Psoas muscle (tissue), 8 donors: Measurements from ENCODE around the gene MYRIP. TPM values are rescaled to one million over a fixed set of nuclear protein-coding genes. Genes with fewer than 3 reads are reported as not detected.

Experiments used
- ATAC-seq, 4 donors: fragments of 200-7000 bp; cut with Tn5 transposase; one replicate each; pipeline ENCODE4 v1.9.1; 2020; ENCODE audit warnings: moderate library complexity in 3 of 4, mild to moderate bottlenecking in 2 of 4
- DNase-seq, 2 donors: peaks; one replicate each; pipeline ENCODE4 v3.0.0-alpha.2; 2020
- H3K27ac ChIP-seq: fragments of 200-600 bp; one replicate; pipeline ENCODE4 v1.8.0; 2022
- H3K27me3 ChIP-seq, 3 donors: fragments of 200-600 bp in 1 of 3; one replicate each; pipeline versions ENCODE4 v1.6.1 to v1.8.0; 2013 to 2022; ENCODE audit warnings: low read length in 2 of 3, mild to moderate bottlenecking in 2 of 3, moderate library complexity in 1 of 3; ENCODE audit not compliant: insufficient read depth in 3 of 3
- H3K36me3 ChIP-seq, 2 donors: fragments of 200-600 bp in 1 of 2; one replicate each; pipeline versions ENCODE4 v1.6.1 to v1.8.0; 2013 to 2022; ENCODE audit warnings: low read depth in 1 of 2, mild to moderate bottlenecking in 1 of 2, moderate library complexity in 1 of 2; ENCODE audit not compliant: insufficient read depth in 1 of 2
- H3K4me1 ChIP-seq: fragments of 200-600 bp; one replicate; pipeline ENCODE4 v1.8.0; 2022
- H3K4me3 ChIP-seq: fragments of 200-600 bp; one replicate; pipeline ENCODE4 v1.8.0; 2022; ENCODE audit warnings: mild to moderate bottlenecking
- H3K9me3 ChIP-seq: fragments of 200-600 bp; one replicate; pipeline ENCODE4 v1.8.0; 2022
- WGBS, 3 donors: extraction: QIAGEN DNeasy Blood & Tissue Kit; methylation state at CpG; one replicate each; pipeline versions ENCODE4 v1.1.6 to v1.1.7; 2013; 5-methylcytosine and 5-hydroxymethylcytosine counted together
- intact Hi-C, 2 donors: fragments of 100-400 bp; cut with DNase I; formaldehyde crosslinking; loops; one replicate each; pipeline versions ENCODE4 v1.11.0 to v1.14.2; 2022
- polyA plus RNA-seq, 3 donors: library from polyadenylated mRNA; stranded (reverse); fragments of 200-250 nt; gene quantifications; one replicate each; pipeline ENCODE4 v1.2.3, GENCODE V29; 2013
- total RNA-seq, 4 donors: library from RNA; stranded (reverse); fragmentation: NEBNext Ultra II Directional in 2 of 4; extraction: Animal tissue kit (Norgen Biotek cat#: 25700) in 2 of 4; gene quantifications; one replicate each; pipeline versions ENCODE4 v1.2.1 to v1.2.4, GENCODE V29; 2021 to 2023
- TF ChIP-seq, protein P1 (sequence below): fragments of 200-600 bp; IDR thresholded peaks from one replicate; pipeline ENCODE4 v1.8.0; 2022; ENCODE audit warnings: antibody characterized with exemption
- donor health status: healthy with polysubstance abuse.
- donor health status: DM: no; HTN: no; CAD: no; lungs with moderate emphysema.
- donor health status: Bipolar disorder and iron deficiency.
- donor health status: healthy.
- donor health status: DM: yes; HTN: yes; CAD: no.
- donor health status: DM: no; HTN: no; CAD: no.
- donor health status: DM: no; HTN: no; CAD: no.
- donor health status: DM: yes; HTN: yes; CAD: no.

The MYRIP gene
- total and polyA plus RNA-seq, 7 donors, result 0.35 to 2.8 (median 1.1) TPM

GRCh38 chr3:40047406-40047805 is 238.0 kb downstream of the MYRIP start:
- ATAC-seq, result no peak
- 91 to 93% (median 91%) methylated on average over 2 of the region's 2 CpGs for WGBS, 3 donors
- intact Hi-C loops, result no loop called here
- TF ChIP-seq, protein P1, sequence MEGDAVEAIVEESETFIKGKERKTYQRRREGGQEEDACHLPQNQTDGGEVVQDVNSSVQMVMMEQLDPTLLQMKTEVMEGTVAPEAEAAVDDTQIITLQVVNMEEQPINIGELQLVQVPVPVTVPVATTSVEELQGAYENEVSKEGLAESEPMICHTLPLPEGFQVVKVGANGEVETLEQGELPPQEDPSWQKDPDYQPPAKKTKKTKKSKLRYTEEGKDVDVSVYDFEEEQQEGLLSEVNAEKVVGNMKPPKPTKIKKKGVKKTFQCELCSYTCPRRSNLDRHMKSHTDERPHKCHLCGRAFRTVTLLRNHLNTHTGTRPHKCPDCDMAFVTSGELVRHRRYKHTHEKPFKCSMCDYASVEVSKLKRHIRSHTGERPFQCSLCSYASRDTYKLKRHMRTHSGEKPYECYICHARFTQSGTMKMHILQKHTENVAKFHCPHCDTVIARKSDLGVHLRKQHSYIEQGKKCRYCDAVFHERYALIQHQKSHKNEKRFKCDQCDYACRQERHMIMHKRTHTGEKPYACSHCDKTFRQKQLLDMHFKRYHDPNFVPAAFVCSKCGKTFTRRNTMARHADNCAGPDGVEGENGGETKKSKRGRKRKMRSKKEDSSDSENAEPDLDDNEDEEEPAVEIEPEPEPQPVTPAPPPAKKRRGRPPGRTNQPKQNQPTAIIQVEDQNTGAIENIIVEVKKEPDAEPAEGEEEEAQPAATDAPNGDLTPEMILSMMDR, result no peak
- Histone ChIP-seq H3K4me1 (no peaks in the 10 kb centered on the region), H3K36me3 (no peaks in the 10 kb centered on the region), H3K9me3 (no peaks in the 10 kb centered on the region), H3K27me3 (no peaks in the 10 kb centered on the region), H3K27ac (no peak overlapping the region), H3K4me3 (no peak overlapping the region)
- DNase-seq, result no peak

DNA sequence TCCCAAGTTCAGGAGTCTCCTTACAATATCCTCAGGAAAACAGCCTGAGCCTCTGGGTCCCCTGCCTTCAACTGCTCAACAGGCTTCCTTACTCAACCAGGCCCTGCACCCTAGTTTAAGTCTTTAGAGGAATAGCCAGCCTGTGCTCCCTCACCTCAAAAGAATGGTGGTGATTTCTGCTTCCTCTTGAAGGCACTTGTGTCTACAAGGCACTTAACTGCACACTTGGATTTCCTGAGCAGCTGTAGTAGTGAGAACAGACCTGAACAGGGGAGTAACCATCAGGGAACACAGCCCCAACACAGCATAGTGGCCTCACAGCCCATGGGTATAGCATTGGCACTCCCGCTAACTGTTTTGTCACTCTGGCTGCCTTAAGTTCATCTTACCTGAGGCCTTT is 244.3 kb downstream of the MYRIP start:
- Histone ChIP-seq H3K27ac (no peak overlapping the region), H3K4me1 (no peaks in the 10 kb centered on the region), H3K36me3 (no peaks in the 10 kb centered on the region), H3K27me3 (no peaks in the 10 kb centered on the region), H3K9me3 (no peaks in the 10 kb centered on the region), H3K4me3 (no peak overlapping the region)
- ATAC-seq (no peak), DNase-seq (no peak)
- TF ChIP-seq, protein P1, result no peak
- WGBS, 3 donors, result 92 to 100% (median 100%) methylated on average over 1 of the region's 1 CpG
- intact Hi-C loops, result no loop called here

DNA sequence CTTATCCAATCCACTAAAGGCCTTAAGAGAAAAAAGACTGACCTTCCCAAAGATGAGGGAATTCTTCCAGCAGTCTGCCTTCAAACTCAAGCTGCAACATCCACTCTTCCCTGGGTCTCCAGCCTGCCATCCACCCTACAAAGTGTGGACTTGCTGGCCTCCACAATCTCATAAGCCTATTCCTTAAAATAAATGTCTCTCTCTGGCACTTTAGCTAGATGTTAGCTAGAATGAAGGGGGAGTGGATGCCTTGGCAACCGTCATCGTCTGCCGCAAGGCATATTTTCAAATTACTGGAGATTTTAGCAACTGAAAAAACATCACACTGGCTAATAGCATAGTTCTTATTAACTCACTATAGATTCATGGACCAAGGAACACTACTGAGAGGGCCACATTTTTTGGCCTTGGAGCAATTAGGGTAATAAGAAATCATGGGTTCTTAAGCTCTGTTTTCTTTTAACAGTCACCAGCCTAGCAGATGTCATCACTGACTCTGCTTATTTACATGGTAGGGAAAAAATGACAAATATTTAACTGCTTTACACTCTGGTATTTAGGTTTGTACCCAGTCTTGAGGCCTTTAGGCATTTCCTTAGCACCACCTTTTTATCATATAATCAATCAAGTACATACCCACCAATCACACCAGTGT is 245.3 kb downstream of the MYRIP start:
- Histone ChIP-seq H3K27me3 (no peaks in the 10 kb centered on the region), H3K36me3 (no peaks in the 10 kb centered on the region), H3K9me3 (no peaks in the 10 kb centered on the region), H3K4me1 (no peaks in the 10 kb centered on the region), H3K4me3 (no peak overlapping the region), H3K27ac (no peak overlapping the region)
- ATAC-seq, result no peak
- TF ChIP-seq, protein P1, result no peak
- WGBS, 3 donors, result 63 to 73% (median 72%) methylated on average over 3 of the region's 3 CpGs
- no peak for DNase-seq
- intact Hi-C loops, result no loop called here

- ATAC-seq, result no peak
- no peak for DNase-seq
- H3K4me1 ChIP-seq, result no peaks in the 10 kb centered on the region
- no peak overlapping the region for H3K27ac ChIP-seq
- TF ChIP-seq, protein P1, result no peak
- H3K27me3 ChIP-seq, result no peaks in the 10 kb centered on the region
- H3K4me3 ChIP-seq, result no peak overlapping the region
- no peaks in the 10 kb centered on the region for H3K36me3 ChIP-seq
- 75 to 91% (median 81%) methylated on average over 1 of the region's 1 CpG for WGBS, 3 donors
- intact Hi-C loops, result no loop called here
- no peaks in the 10 kb centered on the region for H3K9me3 ChIP-seq
Measured at GRCh38 chr3:40055361-40055760, 246.0 kb downstream of the MYRIP start.

- TF ChIP-seq, protein P1, result no peak
- ATAC-seq, result no peak
Measured at GRCh38 chr3:40055956-40056355, 246.5 kb downstream of the MYRIP start.

More at GRCh38 chr3:40055956-40056355, 246.5 kb downstream of the MYRIP start:
- no peak overlapping the region for H3K27ac ChIP-seq
- H3K36me3 ChIP-seq, result no peaks in the 10 kb centered on the region
- WGBS, 3 donors, result 27 to 40% (median 38%) methylated on average over 3 of the region's 3 CpGs
- intact Hi-C loops, result no loop called here
- no peaks in the 10 kb centered on the region for H3K27me3 ChIP-seq
- H3K4me3 ChIP-seq, result no peak overlapping the region
- H3K4me1 ChIP-seq, result no peaks in the 10 kb centered on the region
- DNase-seq, result no peak
- no peaks in the 10 kb centered on the region for H3K9me3 ChIP-seq
